Effector memory CD8-positive, alpha-beta T cell (primary cell): ENCODE measurements around the gene DDX10.

ENCODE experiments used
- ATAC-seq: fragments of 150-1000 bp; cut with Tn5 transposase; replicated peaks from 2 replicates; pipeline ENCODE4 v1.10.0; 2021; ENCODE audit warnings: mild to moderate bottlenecking, moderate library complexity
- DNase-seq, 3 experiments: peaks; one replicate each; pipeline ENCODE4 v3.0.0; 2021
- H3K27ac Mint-ChIP-seq, 2 donors: one replicate each; pipeline ENCODE4 v1.8.0; 2022; ENCODE audit warnings: mild to moderate bottlenecking in 2 of 2, mixed read lengths in 2 of 2, moderate library complexity in 2 of 2
- H3K27me3 Mint-ChIP-seq, 2 donors: one replicate each; pipeline ENCODE4 v1.8.0; 2022; ENCODE audit warnings: mixed read lengths in 2 of 2
- H3K36me3 Mint-ChIP-seq: one replicate; pipeline ENCODE4 v1.8.0; 2022; ENCODE audit warnings: mild to moderate bottlenecking, moderate library complexity, mixed read lengths; ENCODE audit not compliant: insufficient read depth
- H3K4me1 Mint-ChIP-seq, 2 donors: one replicate each; pipeline ENCODE4 v1.8.0; 2022; ENCODE audit warnings: low read depth in 2 of 2, mixed read lengths in 2 of 2
- H3K4me3 Mint-ChIP-seq, 2 donors: one replicate each; pipeline ENCODE4 v1.8.0; 2022; ENCODE audit warnings: mild to moderate bottlenecking in 2 of 2, mixed read lengths in 2 of 2, moderate library complexity in 2 of 2
- H3K9me3 Mint-ChIP-seq, 2 donors: one replicate each; pipeline ENCODE4 v1.8.0; 2022; ENCODE audit warnings: mixed read lengths in 2 of 2

Gene DDX10

DNA sequence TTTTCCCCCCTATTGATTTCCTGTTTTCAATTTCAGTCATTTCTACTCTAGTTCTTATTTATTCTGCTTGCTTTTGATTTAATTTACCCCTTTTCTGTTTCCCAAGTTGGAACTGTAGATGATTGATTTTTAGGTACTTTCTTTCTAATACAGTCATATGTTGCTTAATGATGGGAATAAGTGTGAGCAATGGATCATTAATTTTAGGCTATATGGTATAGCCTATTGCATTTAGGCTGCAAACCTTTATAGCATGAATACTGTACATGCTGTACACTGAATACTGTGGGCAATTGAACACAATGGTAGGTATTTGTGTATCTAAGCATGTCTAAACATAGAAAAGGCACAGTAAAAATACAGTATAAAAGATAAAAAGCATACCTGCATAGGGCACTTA, 44.9 kb downstream of the DDX10 start:
- Mint-ChIP-seq H3K4me3 (no peak overlapping the region), H3K9me3 (peaks cover 0 to 6% of the 10 kb centered on the region in 2 donors), H3K4me1 (peaks cover 5 to 30% of the 10 kb centered on the region in 2 donors), H3K27ac (no peak overlapping the region), H3K36me3 (peaks cover 30% of the 10 kb centered on the region), H3K27me3 (no peaks in the 10 kb centered on the region)
- no peak for ATAC-seq
- no peak for DNase-seq

DNA sequence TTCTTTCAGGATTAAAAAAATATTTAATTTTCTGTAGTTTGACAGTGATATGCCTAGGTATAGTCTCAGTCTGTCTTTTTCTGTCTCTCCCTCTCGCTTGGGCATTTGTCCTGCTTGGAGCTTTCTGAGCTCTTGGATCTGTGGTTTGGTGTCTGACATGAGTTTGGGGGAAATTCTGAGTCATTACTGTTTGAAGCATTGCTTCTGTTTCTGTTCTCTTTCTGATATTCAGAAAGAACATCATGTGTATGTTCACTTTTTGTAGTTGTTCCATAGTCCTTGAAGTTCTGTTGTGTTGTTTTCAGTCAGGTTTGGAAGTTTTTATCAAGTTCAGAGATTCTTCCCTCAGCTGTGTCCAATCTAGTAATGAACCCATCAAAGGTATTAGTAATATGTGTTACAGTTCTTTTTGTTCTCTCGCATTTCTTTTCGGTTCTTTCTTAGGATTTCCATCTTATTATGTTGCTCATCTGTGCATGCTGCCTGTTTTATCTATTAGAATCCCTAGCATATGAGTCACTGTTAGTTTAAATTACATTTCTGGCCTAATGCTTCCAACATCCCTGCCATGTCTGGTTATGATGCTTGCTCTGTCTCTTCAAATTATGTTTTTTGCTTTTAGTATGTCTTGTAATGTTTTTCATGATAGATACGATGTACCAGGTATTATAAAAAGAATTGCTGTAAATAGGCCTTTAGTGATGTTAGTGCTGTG, 48.4 kb downstream of the DDX10 start:
- no peak for ATAC-seq

DNA sequence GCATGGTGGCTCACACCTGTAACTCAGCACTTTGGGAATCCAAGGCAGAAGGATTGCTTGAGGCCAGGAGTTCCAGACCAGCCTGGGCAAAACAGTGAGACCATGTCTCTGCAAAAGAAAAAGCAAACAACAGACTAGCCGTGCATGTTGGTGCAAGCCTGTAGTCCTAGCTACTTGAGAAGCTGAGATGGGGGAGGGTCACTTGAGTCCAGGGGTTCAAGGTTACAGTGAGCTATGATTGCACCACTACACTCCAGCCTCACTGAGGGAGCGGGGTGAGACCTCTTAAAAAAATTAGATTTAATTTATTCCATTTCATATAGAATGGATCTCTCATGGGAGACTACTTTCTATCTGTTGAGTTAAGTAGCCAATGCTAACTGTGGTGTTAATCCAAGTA, 50.4 kb downstream of the DDX10 start:
- Mint-ChIP-seq H3K27me3 (no peaks in the 10 kb centered on the region), H3K27ac (no peak overlapping the region), H3K9me3 (peaks cover 0 to 2% of the 10 kb centered on the region in 2 donors), H3K4me3 (no peak overlapping the region), H3K36me3 (peaks cover 19% of the 10 kb centered on the region), H3K4me1 (peaks cover 5 to 29% of the 10 kb centered on the region in 2 donors)
- DNase-seq (no peak), ATAC-seq (no peak)

More for the DNA sequence above, 48.4 kb downstream of the DDX10 start:
- H3K27me3 Mint-ChIP-seq: no peaks in the 10 kb centered on the region
- H3K27ac Mint-ChIP-seq: no peak overlapping the region
- H3K9me3 Mint-ChIP-seq: peaks cover 0 to 6% of the 10 kb centered on the region in 2 donors
- DNase-seq: no peak
- no peak overlapping the region for H3K4me3 Mint-ChIP-seq
- H3K36me3 Mint-ChIP-seq: peaks cover 23% of the 10 kb centered on the region
- peaks cover 5 to 33% of the 10 kb centered on the region in 2 donors for H3K4me1 Mint-ChIP-seq

DNA sequence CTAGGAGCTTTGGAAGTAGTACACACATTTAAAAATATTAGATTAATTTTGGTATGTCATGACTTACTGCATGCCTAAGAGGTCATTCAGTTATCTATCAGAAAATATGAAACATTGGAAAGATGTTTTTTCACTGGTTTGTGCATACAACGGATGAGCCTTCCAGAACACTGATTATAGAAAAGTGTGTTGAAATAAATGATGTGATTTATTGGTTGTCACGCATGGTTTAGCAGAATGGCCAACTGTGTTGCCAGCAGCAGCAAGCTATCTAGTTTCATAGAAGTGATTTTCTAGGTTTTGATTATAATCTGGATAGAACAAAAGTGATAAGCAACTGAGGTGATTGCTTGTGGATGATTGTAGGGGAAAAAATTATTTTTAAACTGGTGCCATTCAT, 53.6 kb downstream of the DDX10 start:
- Mint-ChIP-seq H3K4me1 (peaks cover 0 to 11% of the 10 kb centered on the region in 2 donors), H3K4me3 (no peak overlapping the region), H3K9me3 (no peaks in the 10 kb centered on the region), H3K27me3 (no peaks in the 10 kb centered on the region), H3K36me3 (peaks cover 20% of the 10 kb centered on the region), H3K27ac (peak overlapping the region in 1 of 2 donors; percentile 30)
- DNase-seq (no peak), ATAC-seq (no peak)

DNA sequence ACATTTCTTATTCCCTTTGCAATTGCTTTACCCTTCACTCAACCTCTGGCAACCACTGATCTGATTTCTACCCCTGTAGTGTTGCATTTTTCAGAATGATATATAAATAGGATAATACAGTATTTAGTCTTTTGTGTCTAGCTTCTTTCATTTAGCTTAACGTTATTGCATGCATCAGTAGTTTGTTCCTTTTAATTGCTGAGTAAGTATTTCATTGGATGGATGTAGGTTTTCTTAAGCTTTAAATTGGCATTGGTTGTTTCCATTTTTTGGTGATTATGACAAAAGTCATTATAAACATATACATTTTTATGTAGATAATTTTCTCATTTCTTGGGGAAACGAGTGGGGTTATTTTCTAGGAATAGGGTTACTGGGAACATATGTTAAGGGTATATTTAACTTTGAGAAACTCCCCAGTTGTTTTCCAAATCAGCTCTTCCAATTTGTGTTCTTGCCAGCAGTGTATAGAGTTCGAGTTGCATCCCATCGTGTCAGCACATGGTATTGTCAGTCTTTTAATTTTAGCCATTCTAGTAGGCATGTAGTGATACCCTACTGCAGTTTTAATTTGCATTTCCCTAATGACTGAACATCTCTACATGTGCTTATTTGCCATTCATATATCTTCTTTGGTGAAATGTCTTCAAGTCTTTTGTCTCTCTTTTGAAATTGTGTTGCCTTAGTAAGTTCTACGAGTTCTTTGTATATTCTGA, 60.3 kb downstream of the DDX10 start:
- peaks cover 2 to 7% of the 10 kb centered on the region in 2 donors for H3K9me3 Mint-ChIP-seq
- no peak overlapping the region for H3K4me3 Mint-ChIP-seq
- H3K27me3 Mint-ChIP-seq: no peaks in the 10 kb centered on the region
- no peak overlapping the region for H3K27ac Mint-ChIP-seq
- ATAC-seq (no peak), DNase-seq (no peak)
- H3K4me1 Mint-ChIP-seq: peaks cover 13 to 15% of the 10 kb centered on the region in 2 donors
- H3K36me3 Mint-ChIP-seq: peaks cover 4% of the 10 kb centered on the region

DNA sequence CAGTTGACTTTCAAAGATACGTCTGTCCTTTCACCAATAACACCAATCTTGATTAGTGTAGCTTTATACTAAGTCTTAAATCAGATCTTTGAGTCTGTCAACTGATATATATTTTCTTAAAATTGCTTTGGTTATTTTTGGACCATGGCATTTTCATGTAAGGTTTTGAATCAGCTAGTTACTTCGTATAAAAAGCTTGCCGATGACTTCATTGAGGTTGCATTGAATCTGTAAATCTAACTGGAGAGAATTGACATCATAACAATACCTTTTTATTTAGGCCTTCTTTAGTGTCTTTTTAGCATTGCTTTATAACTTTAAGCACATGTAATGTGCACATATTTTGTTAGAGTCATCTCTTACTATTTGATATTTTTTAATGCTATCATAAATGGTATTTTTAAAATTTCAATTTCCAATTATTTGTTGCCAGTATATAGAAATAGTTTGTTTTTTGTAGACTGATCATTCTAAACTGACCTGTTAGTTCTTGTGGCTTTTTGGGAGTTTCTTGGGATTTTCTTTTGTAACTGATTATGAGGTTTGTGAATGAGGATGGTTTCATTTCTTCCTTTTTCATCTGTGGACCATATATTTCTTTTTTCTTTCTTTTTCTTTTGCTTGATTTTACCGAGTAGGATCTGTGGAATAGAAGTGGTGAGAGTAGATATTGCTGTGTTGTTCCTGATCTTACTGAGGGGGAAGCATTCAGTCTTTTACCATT, 61.4 kb downstream of the DDX10 start:
- Mint-ChIP-seq H3K27ac (no peak overlapping the region), H3K9me3 (peaks cover 2 to 7% of the 10 kb centered on the region in 2 donors), H3K27me3 (no peaks in the 10 kb centered on the region), H3K36me3 (no peaks in the 10 kb centered on the region), H3K4me1 (peaks cover 13 to 15% of the 10 kb centered on the region in 2 donors), H3K4me3 (peak overlapping the region in 1 of 2 donors; percentile 13)
- DNase-seq: no peak
- no peak for ATAC-seq

DNA sequence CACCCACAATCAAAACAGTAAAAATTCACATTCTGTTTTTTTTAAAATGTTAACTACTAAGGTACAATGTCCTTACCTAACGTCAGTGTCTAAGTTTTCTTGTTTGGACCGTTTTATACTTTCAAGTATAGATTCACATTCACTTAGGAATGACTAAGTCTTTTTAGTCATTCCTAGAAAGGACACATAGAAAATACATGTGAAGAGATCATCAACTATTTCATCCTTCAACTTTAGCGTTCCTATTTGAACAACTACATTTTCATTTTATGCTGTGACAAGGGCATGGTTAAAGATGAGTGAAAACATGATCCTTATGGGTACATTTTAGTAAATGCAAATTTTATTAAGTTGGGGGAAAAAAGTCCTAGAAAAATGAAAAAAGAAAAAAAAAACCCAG, 62.8 kb downstream of the DDX10 start:
- DNase-seq (no peak), ATAC-seq (no peak)
- Mint-ChIP-seq H3K27ac (peak overlapping the region in 1 of 2 donors; percentile 15), H3K27me3 (no peaks in the 10 kb centered on the region), H3K9me3 (peaks cover 2 to 7% of the 10 kb centered on the region in 2 donors), H3K4me3 (no peak overlapping the region), H3K36me3 (no peaks in the 10 kb centered on the region), H3K4me1 (peaks cover 15 to 18% of the 10 kb centered on the region in 2 donors)

DNA sequence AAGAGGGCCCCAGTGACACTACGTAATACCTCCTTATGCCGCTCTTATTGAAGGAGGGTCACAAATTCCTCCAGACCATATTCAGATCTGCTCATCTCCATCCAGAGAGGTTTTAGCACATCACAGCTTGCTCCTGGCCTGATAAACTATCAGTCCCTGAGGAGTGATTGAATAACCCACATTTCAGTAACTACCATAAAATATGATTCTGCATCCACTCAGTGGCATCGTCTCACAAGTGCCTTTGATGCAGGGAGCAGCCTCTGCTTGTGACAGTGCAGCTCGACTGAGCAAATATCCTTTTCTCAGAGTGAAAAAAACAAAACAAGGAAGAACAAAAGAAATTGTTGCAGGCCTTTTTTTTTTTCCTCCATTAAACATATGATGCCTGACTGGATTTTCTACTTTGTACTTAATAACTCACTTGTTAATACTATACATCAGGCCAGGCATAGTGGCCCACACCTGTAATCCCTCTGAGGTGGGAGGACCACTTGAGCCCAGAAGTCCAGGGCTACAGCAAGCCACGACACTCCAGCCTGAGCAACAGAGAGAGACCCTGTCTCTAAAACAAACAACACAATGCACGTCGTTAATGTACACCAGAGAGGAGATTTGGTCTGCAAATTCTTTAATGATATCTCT, 64.5 kb downstream of the DDX10 start:
- Mint-ChIP-seq H3K9me3 (peaks cover 2 to 7% of the 10 kb centered on the region in 2 donors), H3K27ac (peak overlapping the region in 1 of 2 donors; percentile 18), H3K27me3 (no peaks in the 10 kb centered on the region), H3K4me3 (no peak overlapping the region), H3K36me3 (peaks cover 3% of the 10 kb centered on the region), H3K4me1 (peaks cover 29 to 33% of the 10 kb centered on the region in 2 donors)
- DNase-seq (no peak), ATAC-seq (no peak)

DNA sequence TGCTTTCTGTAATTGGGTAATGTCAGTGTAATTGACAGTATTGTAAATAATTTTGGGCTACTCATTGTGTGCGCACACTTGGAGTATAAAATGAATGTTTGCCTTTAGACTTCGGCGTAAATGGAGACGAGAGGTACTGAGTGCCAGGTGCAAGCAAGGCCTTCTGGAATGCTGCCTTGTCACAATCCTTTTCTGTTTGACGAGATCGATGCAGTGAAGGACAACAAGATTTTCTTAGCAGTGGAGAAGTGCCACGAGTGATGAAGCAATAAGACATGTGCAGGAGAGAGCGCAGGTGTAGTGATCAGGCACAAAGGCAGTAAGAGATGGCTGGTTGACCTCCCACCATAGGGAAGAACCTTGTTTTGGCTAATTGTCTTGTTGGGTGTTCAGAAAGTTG, 67.5 kb downstream of the DDX10 start:
- DNase-seq (no peak), ATAC-seq (no peak)
- Mint-ChIP-seq H3K4me1 (peaks cover 25 to 26% of the 10 kb centered on the region in 2 donors), H3K4me3 (no peak overlapping the region), H3K27me3 (no peaks in the 10 kb centered on the region), H3K9me3 (no peaks in the 10 kb centered on the region), H3K36me3 (peaks cover 3% of the 10 kb centered on the region), H3K27ac (no peak overlapping the region)

DNA sequence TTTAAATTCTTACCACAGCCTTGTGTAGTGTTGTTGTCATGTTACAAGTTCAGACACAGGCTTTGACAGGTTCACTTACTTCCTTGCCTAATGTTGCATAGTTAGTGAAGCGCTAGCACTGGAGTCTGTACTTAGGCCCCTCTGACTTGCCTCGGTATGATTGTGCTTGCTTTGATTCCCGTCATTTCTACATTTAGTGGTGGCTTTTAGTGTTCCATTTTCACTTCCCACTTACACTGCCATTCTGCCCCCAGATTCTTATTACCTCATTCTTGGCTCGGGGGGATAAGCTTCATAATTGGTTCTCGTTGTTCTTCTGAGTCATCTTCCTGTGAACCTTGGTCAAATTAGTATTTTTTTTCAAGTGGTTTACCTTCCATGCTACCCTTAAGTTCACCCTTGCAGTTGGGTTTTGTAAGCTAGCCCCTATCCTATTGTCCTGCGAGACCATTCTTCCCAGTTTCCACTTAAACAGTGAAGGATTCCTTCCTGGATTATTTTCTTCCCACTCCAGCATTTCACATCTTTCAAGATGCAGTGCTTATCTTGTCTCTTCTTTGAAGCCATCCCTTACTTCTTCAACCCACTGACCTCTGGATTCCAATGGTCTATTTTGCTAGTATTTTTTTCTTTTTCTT, 68.7 kb downstream of the DDX10 start:
- H3K4me3 Mint-ChIP-seq: peak overlapping the region; percentile 4 to 21
- peaks cover 25 to 26% of the 10 kb centered on the region in 2 donors for H3K4me1 Mint-ChIP-seq
- DNase-seq (peak in 2 of 3 experiments; percentile 3 to 6), ATAC-seq (peak; percentile 86)
- no peaks in the 10 kb centered on the region for H3K9me3 Mint-ChIP-seq
- peaks cover 3% of the 10 kb centered on the region for H3K36me3 Mint-ChIP-seq
- H3K27ac Mint-ChIP-seq: peak overlapping the region; percentile 57 to 83
- H3K27me3 Mint-ChIP-seq: no peaks in the 10 kb centered on the region

DNA sequence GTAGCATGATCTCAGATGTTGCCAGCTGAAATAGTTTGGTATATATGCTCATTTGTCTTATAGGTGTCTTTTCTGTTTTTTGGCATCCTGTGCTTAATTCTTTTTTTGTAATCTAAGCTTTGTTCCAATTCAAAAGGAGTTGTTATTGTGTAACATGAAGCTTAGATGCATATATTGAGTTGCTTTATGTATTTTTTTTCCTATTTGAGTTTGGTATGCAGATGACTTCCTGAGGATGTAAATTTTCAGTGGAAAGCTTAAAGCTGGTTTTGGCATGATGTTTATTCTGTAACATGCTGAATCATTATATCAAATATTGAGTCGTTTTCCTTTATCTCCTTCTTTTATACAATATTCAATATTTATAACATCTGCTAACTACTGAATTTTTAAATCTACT, 69.4 kb downstream of the DDX10 start:
- peaks cover 20 to 25% of the 10 kb centered on the region in 2 donors for H3K4me1 Mint-ChIP-seq
- DNase-seq: no peak
- peak overlapping the region in 1 of 2 donors; percentile 57 for H3K27ac Mint-ChIP-seq
- H3K27me3 Mint-ChIP-seq: no peaks in the 10 kb centered on the region
- peaks cover 3% of the 10 kb centered on the region for H3K36me3 Mint-ChIP-seq
- H3K4me3 Mint-ChIP-seq: peak overlapping the region in 1 of 2 donors; percentile 21
- H3K9me3 Mint-ChIP-seq: no peaks in the 10 kb centered on the region
- ATAC-seq: no peak

DNA sequence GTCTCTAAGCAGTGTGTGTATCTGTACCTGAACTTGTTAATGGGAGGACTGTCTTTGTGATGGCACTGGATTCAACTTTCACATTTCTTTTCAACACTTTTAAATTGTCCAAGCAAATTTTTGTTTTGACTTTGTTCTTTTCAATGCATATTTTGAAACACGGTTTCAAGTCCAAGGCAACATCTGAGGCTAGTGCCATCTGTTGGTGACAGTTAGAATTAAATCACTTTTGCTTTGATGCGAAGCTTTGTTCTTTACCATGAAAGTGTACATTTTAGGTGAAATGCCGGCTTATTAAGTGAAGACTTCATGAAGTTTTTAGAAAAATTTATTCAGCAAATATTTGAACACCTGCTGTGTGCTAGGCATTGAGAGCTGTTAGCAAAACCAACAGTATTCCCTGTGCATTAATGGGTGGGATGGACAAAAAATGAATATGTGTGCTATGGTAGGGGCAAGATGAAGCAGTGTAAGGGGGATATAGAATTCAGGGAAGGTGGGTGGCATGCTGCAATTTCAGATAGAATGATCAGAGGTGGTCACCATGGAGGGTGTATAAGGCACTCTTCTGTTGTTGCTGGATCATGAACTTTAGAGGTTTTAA, 70.2 kb downstream of the DDX10 start:
- Mint-ChIP-seq H3K27me3 (no peaks in the 10 kb centered on the region), H3K27ac (no peak overlapping the region), H3K9me3 (no peaks in the 10 kb centered on the region), H3K36me3 (peaks cover 3% of the 10 kb centered on the region), H3K4me3 (no peak overlapping the region), H3K4me1 (peaks cover 16 to 25% of the 10 kb centered on the region in 2 donors)
- no peak for ATAC-seq
- peak; percentile 2 to 3 (median 3) for DNase-seq
